H4 (cell line): ENCODE measurements around the gene FZD7. TPM values are rescaled to one million over a fixed set of nuclear protein-coding genes. Genes with fewer than 3 reads are reported as not detected.

ENCODE experiments used
- DNase-seq: peaks from one replicate; pipeline ENCODE4 v3.0.0-alpha.2; 2015; ENCODE audit warnings: low spot score
- total RNA-seq: library from RNA; depleted of rRNA; stranded (reverse); fragments of >200 nt; shearing (Covaris generic); gene quantifications from 2 replicates; pipeline ENCODE4 v1.2.3, GENCODE V29; 2014; rRNA removed

Gene FZD7
- total RNA-seq, result 19.0 and 25.2 TPM in 2 replicates

GRCh38 chr2:202033317-202034248 is at the start of gene FZD7:
TSS of gene FZD7 (plus strand) at chr2:202033855. CDS start at chr2:202034648, 793 bp downstream.
- peak; percentile 78 for DNase-seq

GRCh38 chr2:201984333-201984732 is 49.3 kb upstream of the FZD7 start:
- no peak for DNase-seq

- no peak for DNase-seq
These were observed 48.7 kb upstream of the FZD7 start for GRCh38 chr2:201984800-201985525.

GRCh38 chr2:201985728-201986462 is 47.8 kb upstream of the FZD7 start:
- no peak for DNase-seq

GRCh38 chr2:201986463-201986735 is 47.3 kb upstream of the FZD7 start:
- no peak for DNase-seq

- DNase-seq, result no peak
These were observed 46.2 kb upstream of the FZD7 start for GRCh38 chr2:201987426-201987825.

GRCh38 chr2:201990069-201990468 is 43.6 kb upstream of the FZD7 start:
- DNase-seq, result no peak

GRCh38 chr2:201992960-201993359 is 40.7 kb upstream of the FZD7 start:
- DNase-seq, result no peak

GRCh38 chr2:201994973-201995638 is 38.5 kb upstream of the FZD7 start:
- no peak for DNase-seq

- DNase-seq, result no peak
These were observed 37.6 kb upstream of the FZD7 start for GRCh38 chr2:201996006-201996405.

GRCh38 chr2:201996679-201997314 is 36.9 kb upstream of the FZD7 start:
- no peak for DNase-seq

- no peak for DNase-seq
These were observed 34.4 kb upstream of the FZD7 start for GRCh38 chr2:201999279-201999678.

- DNase-seq, result no peak
These were observed 31.8 kb upstream of the FZD7 start for GRCh38 chr2:202001826-202002225.

GRCh38 chr2:202002381-202002780 is 31.3 kb upstream of the FZD7 start:
- DNase-seq, result no peak

- DNase-seq, result no peak
These were observed 28.3 kb upstream of the FZD7 start for GRCh38 chr2:202005272-202005887.

- no peak for DNase-seq
These were observed 27.4 kb upstream of the FZD7 start for GRCh38 chr2:202006301-202006700.

- no peak for DNase-seq
These were observed 26.4 kb upstream of the FZD7 start for GRCh38 chr2:202007015-202007982.

GRCh38 chr2:202007983-202008354 is 25.7 kb upstream of the FZD7 start:
- DNase-seq, result no peak

- DNase-seq, result no peak
These were observed 24.6 kb upstream of the FZD7 start for GRCh38 chr2:202009019-202009481.

GRCh38 chr2:202009581-202009980 is 24.1 kb upstream of the FZD7 start:
- DNase-seq, result no peak
